CD8-positive, alpha-beta memory T cell (primary cell): ENCODE data around the gene ZCCHC24. TPM values are rescaled to one million over a fixed set of nuclear protein-coding genes. Genes with fewer than 3 reads are reported as not detected.

Experiments used
- CTCF ChIA-PET: fragments of 350-600 bp; sonication (Branson Sonifier 250); formaldehyde crosslinking; loops from one replicate; lab custom pipeline; 2021; ENCODE audit warnings: antibody characterized with exemption; lab: Charles Lee
- POLR2A ChIA-PET: fragments of 350-600 bp; sonication (Branson Sonifier 250); formaldehyde crosslinking; loops from one replicate; lab custom pipeline; 2021; ENCODE audit warnings: antibody characterized with exemption; lab: Charles Lee
- DNase-seq, 5 donors: peaks; one replicate each; pipeline versions ENCODE4 v3.0.0 to v3.0.0-alpha.2; 2020 to 2022; ENCODE audit warnings: mixed read lengths in 1 of 5
- H3K27ac ChIP-seq: one replicate; pipeline ENCODE4 v1.7.0; 2013; ENCODE audit warnings: low read depth, mild to moderate bottlenecking, low read length, moderate library complexity
- H3K27me3 ChIP-seq: 2 replicates; pipeline ENCODE4 v1.7.0; 2013; ENCODE audit warnings: low read length, mild to moderate bottlenecking; ENCODE audit not compliant: insufficient read depth, poor library complexity, severe bottlenecking
- H3K36me3 ChIP-seq: 2 replicates; pipeline ENCODE4 v1.7.0; 2013; ENCODE audit warnings: mild to moderate bottlenecking, low read length, moderate library complexity; ENCODE audit not compliant: insufficient read depth
- H3K4me1 ChIP-seq: 2 replicates; pipeline ENCODE4 v1.7.0; 2013; ENCODE audit warnings: mild to moderate bottlenecking, low read length, moderate library complexity; ENCODE audit not compliant: insufficient read depth
- H3K4me3 ChIP-seq: 2 replicates; pipeline ENCODE4 v1.7.0; 2013; ENCODE audit warnings: mild to moderate bottlenecking, low read length
- H3K9me3 ChIP-seq: 2 replicates; pipeline ENCODE4 v1.7.0; 2013; ENCODE audit warnings: mild to moderate bottlenecking, low read length
- H3K27ac Mint-ChIP-seq, 8 donors: one replicate each; pipeline ENCODE4 v1.8.0; 2020 to 2021; ENCODE audit warnings: mixed read lengths in 8 of 8, mild to moderate bottlenecking in 6 of 8, inconsistent platforms in 3 of 8, moderate library complexity in 3 of 8
- H3K27me3 Mint-ChIP-seq, 2 donors: one replicate each; pipeline ENCODE4 v1.8.0; 2020 to 2021; ENCODE audit warnings: mixed read lengths in 2 of 2, mild to moderate bottlenecking in 1 of 2, moderate library complexity in 1 of 2
- H3K36me3 Mint-ChIP-seq, 3 donors: one replicate each; pipeline ENCODE4 v1.8.0; 2020 to 2021; ENCODE audit warnings: mixed read lengths in 3 of 3, inconsistent platforms in 1 of 3, mild to moderate bottlenecking in 1 of 3
- H3K4me1 Mint-ChIP-seq, 3 donors: one replicate each; pipeline ENCODE4 v1.8.0; 2020 to 2021; ENCODE audit warnings: mixed read lengths in 3 of 3, inconsistent platforms in 1 of 3, mild to moderate bottlenecking in 1 of 3
- H3K4me3 Mint-ChIP-seq, 7 donors: one replicate each; pipeline ENCODE4 v1.8.0; 2020 to 2021; ENCODE audit warnings: mixed read lengths in 7 of 7, mild to moderate bottlenecking in 6 of 7, moderate library complexity in 4 of 7, inconsistent platforms in 2 of 7
- H3K9me3 Mint-ChIP-seq, 5 donors: one replicate each; pipeline ENCODE4 v1.8.0; 2020 to 2022; ENCODE audit warnings: mixed read lengths in 5 of 5, mild to moderate bottlenecking in 3 of 5, moderate library complexity in 2 of 5, inconsistent platforms in 1 of 5
- polyA plus RNA-seq: library from polyadenylated mRNA; unstranded; fragments of 300-500 nt; fragmentation: Illumina TruSeq; gene quantifications from one replicate; pipeline ENCODE4 v1.2.3, GENCODE V29; 2021
- total RNA-seq, 2 experiments: library from RNA; stranded (reverse); gene quantifications; one replicate each; pipeline ENCODE4 v1.2.3, GENCODE V29; 2021

The ZCCHC24 gene
- total and polyA plus RNA-seq, 3 experiments from 2014 or later = 0.83 to 1.4 (median 1.00) TPM

DNA sequence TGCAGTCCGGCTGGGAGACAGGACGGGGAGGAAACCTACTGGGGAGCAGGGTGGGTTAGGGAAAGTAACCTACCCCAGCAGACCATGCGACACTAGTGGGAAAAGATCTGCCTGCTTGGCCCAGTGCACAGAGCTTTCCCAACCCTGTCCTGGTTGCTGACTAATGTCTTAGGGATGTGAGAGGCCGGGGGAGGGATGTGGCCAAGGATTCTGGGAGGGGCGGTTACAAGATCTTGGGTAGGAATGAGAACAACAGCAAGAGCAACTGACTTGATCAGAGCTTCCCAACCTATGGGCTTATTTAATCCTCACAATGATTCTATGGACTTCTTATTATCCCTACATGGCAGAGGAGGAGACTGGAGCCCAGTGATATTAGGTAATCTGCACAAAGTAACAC lies 42.9 kb upstream of the ZCCHC24 start:
- no peaks in the 10 kb centered on the region for H3K4me1 ChIP-seq
- Mint-ChIP-seq H3K27me3 (peaks cover 0 to 6% of the 10 kb centered on the region in 2 donors), H3K4me3 (no peak overlapping the region), H3K9me3 (no peaks in the 10 kb centered on the region), H3K27ac (peak overlapping the region in 1 of 8 donors; percentile 36), H3K36me3 (no peaks in the 10 kb centered on the region), H3K4me1 (no peaks in the 10 kb centered on the region)
- no peaks in the 10 kb centered on the region for H3K9me3 ChIP-seq
- no peak overlapping the region for H3K4me3 ChIP-seq
- H3K27ac ChIP-seq = no peak overlapping the region
- H3K27me3 ChIP-seq = no peaks in the 10 kb centered on the region
- no peak for DNase-seq
- CTCF ChIA-PET = interaction anchor here (1.1 to 1.8 kb wide), 3 partner anchors 114 to 142 kb away, joined by 3 to 15 read pairs (median 3); no protein-coding TSS in a partner anchor
- H3K36me3 ChIP-seq = no peaks in the 10 kb centered on the region
- POLR2A ChIA-PET = no interaction called here

DNA sequence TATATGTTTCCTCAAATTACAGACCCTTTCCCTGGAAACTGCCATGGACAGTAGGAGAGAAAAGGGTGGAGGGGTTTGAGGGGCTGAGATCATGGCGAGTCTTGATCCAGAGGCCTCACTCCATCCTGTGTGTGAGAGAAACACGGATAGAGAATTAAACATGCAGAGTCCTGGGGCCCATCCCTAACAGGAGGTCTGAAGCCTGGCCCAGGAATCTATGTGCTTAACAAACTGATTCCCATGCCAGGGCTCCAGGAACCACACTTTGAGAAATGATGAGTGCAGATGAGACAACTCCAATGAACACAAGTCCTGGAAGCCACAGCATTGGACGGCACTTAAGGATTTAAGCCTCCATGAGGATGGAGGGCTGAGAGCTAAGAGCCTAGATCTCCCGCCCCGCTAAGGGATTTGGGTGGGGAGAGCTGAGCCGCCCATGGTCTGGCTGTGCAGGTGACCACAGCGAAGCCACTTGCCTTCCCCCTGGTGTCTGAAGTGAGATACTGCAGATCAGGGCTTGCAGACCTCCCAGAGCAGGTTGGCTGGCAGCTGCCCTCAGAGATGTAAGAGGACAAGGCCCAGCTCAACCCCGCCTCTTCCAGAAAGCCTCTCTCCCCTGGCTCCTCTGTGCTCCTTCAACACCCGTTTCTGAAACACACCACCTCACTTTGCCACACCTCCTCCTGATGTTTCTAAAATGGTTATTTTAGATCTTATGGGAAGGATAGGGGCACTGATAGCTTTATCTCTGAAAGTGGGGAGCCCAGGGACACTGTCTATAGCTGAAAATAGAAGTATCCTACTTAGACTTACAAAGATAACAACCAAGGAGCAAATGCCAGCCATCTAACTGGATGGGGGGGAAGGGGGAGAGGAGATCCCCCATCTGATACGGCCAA lies 42.1 kb upstream of the ZCCHC24 start:
- ChIA-PET CTCF (interaction anchor here (0.6 to 1.8 kb wide), 5 partner anchors 43 to 382 kb away, joined by 3 to 15 read pairs (median 3); partner anchors contain the start of gene ZCCHC24), POLR2A (no interaction called here)
- no peaks in the 10 kb centered on the region for H3K36me3 Mint-ChIP-seq
- no peak overlapping the region for H3K4me3 Mint-ChIP-seq
- H3K27me3 Mint-ChIP-seq = peaks cover 0 to 6% of the 10 kb centered on the region in 2 donors
- no peaks in the 10 kb centered on the region for H3K9me3 Mint-ChIP-seq
- H3K9me3 ChIP-seq = no peaks in the 10 kb centered on the region
- no peaks in the 10 kb centered on the region for H3K4me1 ChIP-seq
- H3K4me1 Mint-ChIP-seq = no peaks in the 10 kb centered on the region
- DNase-seq = peak in 1 of 5 donors; percentile 15
- no peak overlapping the region for H3K4me3 ChIP-seq
- no peaks in the 10 kb centered on the region for H3K36me3 ChIP-seq
- H3K27me3 ChIP-seq = no peaks in the 10 kb centered on the region
- no peak overlapping the region for H3K27ac Mint-ChIP-seq
- no peak overlapping the region for H3K27ac ChIP-seq

DNA sequence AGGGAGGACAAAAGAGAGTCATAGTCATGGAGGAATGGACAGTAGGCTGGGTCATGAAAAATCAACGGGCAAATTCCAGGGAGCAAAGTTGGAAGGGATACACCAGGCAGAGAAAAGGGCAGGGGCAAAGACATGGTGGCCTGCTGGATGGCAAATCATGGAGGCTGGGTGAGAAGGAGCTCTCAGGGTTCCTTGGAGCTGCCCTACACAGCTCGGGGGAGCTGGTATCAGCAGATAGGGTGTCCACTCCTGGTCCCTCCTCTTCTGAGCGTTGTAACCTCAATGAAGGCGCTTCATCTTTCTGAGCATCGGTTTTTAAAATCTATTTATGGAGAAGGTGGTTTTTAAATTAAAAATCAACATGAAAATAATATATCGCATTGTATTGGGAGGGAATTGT lies 39.1 kb upstream of the ZCCHC24 start:
- no peak for DNase-seq
- peaks cover 0 to 11% of the 10 kb centered on the region in 2 donors for H3K27me3 Mint-ChIP-seq
- Histone ChIP-seq H3K4me3 (no peak overlapping the region), H3K9me3 (no peaks in the 10 kb centered on the region), H3K27ac (no peak overlapping the region), H3K4me1 (no peaks in the 10 kb centered on the region), H3K27me3 (no peaks in the 10 kb centered on the region), H3K36me3 (no peaks in the 10 kb centered on the region)
- POLR2A ChIA-PET = no interaction called here
- peak overlapping the region in 1 of 8 donors; percentile 29 for H3K27ac Mint-ChIP-seq
- H3K36me3 Mint-ChIP-seq = no peaks in the 10 kb centered on the region
- CTCF ChIA-PET = no interaction called here
- H3K9me3 Mint-ChIP-seq = no peaks in the 10 kb centered on the region
- no peaks in the 10 kb centered on the region for H3K4me1 Mint-ChIP-seq
- no peak overlapping the region for H3K4me3 Mint-ChIP-seq

DNA sequence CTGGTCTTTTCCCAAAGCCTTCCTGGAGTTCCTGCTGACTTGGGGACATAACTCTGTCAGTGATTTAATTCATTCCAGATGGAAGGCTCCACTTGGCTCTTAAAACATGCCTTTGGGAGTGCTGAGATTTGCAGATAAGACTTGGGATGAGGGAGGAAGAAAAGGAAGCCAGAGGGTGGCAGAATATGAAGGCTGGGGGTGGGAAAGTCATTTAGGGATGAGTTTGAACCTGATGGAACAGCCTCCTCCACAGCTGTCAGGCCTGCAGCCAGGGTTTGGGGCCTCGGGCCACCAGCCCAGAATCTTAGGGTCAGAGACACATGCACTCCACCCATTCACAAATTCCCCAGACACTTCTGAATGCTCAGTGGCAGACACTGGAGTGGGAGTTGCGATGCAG lies 38.5 kb upstream of the ZCCHC24 start:
- H3K9me3 ChIP-seq = no peaks in the 10 kb centered on the region
- Mint-ChIP-seq H3K9me3 (no peaks in the 10 kb centered on the region), H3K4me3 (no peak overlapping the region), H3K27me3 (peaks cover 4 to 15% of the 10 kb centered on the region in 2 donors), H3K36me3 (no peaks in the 10 kb centered on the region), H3K4me1 (no peaks in the 10 kb centered on the region), H3K27ac (no peak overlapping the region)
- no peak for DNase-seq
- no peaks in the 10 kb centered on the region for H3K36me3 ChIP-seq
- H3K27me3 ChIP-seq = no peaks in the 10 kb centered on the region
- H3K27ac ChIP-seq = no peak overlapping the region
- H3K4me3 ChIP-seq = no peak overlapping the region
- ChIA-PET CTCF (no interaction called here), POLR2A (no interaction called here)
- H3K4me1 ChIP-seq = no peaks in the 10 kb centered on the region

DNA sequence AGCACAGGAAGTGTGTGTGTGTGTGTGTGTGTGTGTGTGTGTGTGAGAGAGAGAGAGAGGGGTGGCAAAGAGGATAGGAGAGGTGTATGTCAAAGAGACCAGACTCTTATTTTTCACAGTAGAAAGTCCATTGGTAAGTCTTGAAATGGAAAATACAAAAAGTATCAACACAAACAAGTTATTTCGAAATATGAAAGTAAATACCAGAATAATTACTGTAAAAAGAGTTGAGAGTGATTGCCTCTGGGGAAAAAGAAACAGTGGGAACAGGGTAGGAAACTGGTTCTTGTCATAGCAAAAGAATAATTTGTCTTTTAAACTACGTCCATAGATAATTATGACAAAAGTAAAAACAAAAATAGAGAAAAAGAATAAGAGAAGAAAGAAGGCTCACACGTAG lies 37.9 kb upstream of the ZCCHC24 start:
- Mint-ChIP-seq H3K4me1 (no peaks in the 10 kb centered on the region), H3K9me3 (no peaks in the 10 kb centered on the region), H3K4me3 (no peak overlapping the region), H3K27me3 (peaks cover 4 to 15% of the 10 kb centered on the region in 2 donors), H3K36me3 (no peaks in the 10 kb centered on the region), H3K27ac (no peak overlapping the region)
- no peak overlapping the region for H3K27ac ChIP-seq
- ChIA-PET CTCF (interaction anchor here (1.5 kb wide), 1 partner anchor 15 kb away, joined by 5 read pairs; no protein-coding TSS in a partner anchor), POLR2A (no interaction called here)
- H3K4me3 ChIP-seq = no peak overlapping the region
- no peaks in the 10 kb centered on the region for H3K9me3 ChIP-seq
- no peaks in the 10 kb centered on the region for H3K36me3 ChIP-seq
- H3K27me3 ChIP-seq = no peaks in the 10 kb centered on the region
- no peaks in the 10 kb centered on the region for H3K4me1 ChIP-seq
- no peak for DNase-seq

DNA sequence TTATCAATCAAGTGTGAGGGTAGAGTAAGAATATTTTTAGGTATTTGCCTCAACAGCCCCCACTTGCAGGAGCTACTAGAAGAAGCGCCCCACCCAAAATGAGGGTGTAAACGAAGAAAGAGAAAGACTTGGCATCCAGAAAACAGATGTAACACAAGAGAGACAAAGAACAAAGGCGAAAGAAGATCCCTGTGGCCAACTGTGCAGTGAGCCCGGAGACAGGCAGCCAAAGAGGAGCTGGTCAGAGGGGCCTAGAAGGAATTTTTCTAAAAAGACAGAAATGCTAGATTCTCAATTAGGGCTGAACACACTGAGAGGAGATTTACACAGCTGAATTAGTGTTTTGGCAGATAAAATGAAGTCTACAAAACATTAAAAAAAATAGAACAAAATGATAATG lies 37.3 kb upstream of the ZCCHC24 start:
- peaks cover 5 to 15% of the 10 kb centered on the region in 2 donors for H3K27me3 Mint-ChIP-seq
- no peak overlapping the region for H3K27ac Mint-ChIP-seq
- Histone ChIP-seq H3K36me3 (no peaks in the 10 kb centered on the region), H3K4me3 (no peak overlapping the region), H3K9me3 (no peaks in the 10 kb centered on the region), H3K27ac (no peak overlapping the region), H3K4me1 (no peaks in the 10 kb centered on the region), H3K27me3 (no peaks in the 10 kb centered on the region)
- H3K4me3 Mint-ChIP-seq = no peak overlapping the region
- ChIA-PET POLR2A (no interaction called here), CTCF (interaction anchor here (1.5 kb wide), 1 partner anchor 15 kb away, joined by 5 read pairs; no protein-coding TSS in a partner anchor)
- H3K9me3 Mint-ChIP-seq = no peaks in the 10 kb centered on the region
- H3K36me3 Mint-ChIP-seq = no peaks in the 10 kb centered on the region
- no peaks in the 10 kb centered on the region for H3K4me1 Mint-ChIP-seq
- no peak for DNase-seq

DNA sequence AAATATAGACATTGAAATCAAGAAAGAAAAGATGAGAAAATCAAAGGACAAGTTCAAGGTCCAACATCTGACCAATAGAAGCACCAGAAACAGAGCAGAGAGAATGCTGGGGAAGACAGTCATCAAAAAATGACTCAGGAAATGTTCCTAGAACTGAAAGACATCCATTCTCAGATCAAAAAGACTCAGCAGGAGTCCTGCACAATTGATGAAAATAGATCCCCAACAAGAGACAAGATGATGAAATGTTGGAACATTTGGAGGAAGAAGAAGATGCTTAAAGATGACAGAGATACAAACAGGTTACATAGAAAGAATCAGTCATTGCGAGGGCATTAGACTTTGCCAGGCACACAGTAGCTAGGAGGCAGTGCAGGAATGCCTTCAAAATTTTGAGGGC lies 36.9 kb upstream of the ZCCHC24 start:
- H3K36me3 Mint-ChIP-seq = no peaks in the 10 kb centered on the region
- Histone ChIP-seq H3K4me3 (no peak overlapping the region), H3K4me1 (no peaks in the 10 kb centered on the region), H3K27ac (no peak overlapping the region), H3K27me3 (no peaks in the 10 kb centered on the region), H3K9me3 (no peaks in the 10 kb centered on the region), H3K36me3 (no peaks in the 10 kb centered on the region)
- DNase-seq = no peak
- no peak overlapping the region for H3K4me3 Mint-ChIP-seq
- H3K9me3 Mint-ChIP-seq = no peaks in the 10 kb centered on the region
- no peak overlapping the region for H3K27ac Mint-ChIP-seq
- H3K27me3 Mint-ChIP-seq = peaks cover 9 to 17% of the 10 kb centered on the region in 2 donors
- ChIA-PET CTCF (interaction anchor here (1.5 kb wide), 1 partner anchor 14 kb away, joined by 5 read pairs; no protein-coding TSS in a partner anchor), POLR2A (no interaction called here)
- H3K4me1 Mint-ChIP-seq = no peaks in the 10 kb centered on the region

DNA sequence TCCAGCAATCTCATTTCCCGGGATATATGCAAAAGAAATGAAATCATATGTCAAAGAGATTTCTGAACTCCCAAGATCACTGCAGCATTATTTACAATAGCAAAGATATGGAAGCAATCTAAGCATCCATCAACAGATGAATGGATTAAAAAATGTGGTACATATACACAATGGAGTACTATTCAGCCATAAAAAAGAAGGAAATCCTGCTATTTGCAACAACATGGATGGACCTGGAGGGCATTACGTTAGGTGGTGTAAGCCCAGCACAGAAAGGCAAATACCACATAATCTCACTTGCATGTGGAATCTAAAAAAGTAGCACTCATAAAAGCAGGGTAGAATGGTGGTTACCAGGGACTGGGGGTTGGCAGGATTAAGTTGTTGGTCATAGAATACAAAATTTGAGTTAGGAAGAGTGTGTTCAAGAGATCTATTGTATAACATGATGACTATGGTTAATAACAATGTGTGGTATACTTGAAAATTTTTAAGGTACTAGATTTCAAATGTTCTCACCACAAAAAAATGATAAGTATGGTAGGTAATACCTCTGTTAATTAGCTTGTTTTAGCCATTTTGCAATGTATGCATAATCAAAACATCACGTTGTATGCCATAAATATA lies 34.0 kb upstream of the ZCCHC24 start:
- Histone ChIP-seq H3K4me1 (no peaks in the 10 kb centered on the region), H3K27ac (no peak overlapping the region), H3K4me3 (no peak overlapping the region), H3K36me3 (no peaks in the 10 kb centered on the region), H3K9me3 (no peaks in the 10 kb centered on the region), H3K27me3 (no peaks in the 10 kb centered on the region)
- no peaks in the 10 kb centered on the region for H3K36me3 Mint-ChIP-seq
- H3K27me3 Mint-ChIP-seq = peaks cover 13 to 30% of the 10 kb centered on the region in 2 donors
- POLR2A ChIA-PET = no interaction called here
- no peak for DNase-seq
- CTCF ChIA-PET = interaction anchor here (1.4 kb wide), 1 partner anchor 10 kb away, joined by 4 read pairs; no protein-coding TSS in a partner anchor
- no peak overlapping the region for H3K4me3 Mint-ChIP-seq
- H3K9me3 Mint-ChIP-seq = no peaks in the 10 kb centered on the region
- H3K27ac Mint-ChIP-seq = no peak overlapping the region
- H3K4me1 Mint-ChIP-seq = no peaks in the 10 kb centered on the region
